GM19035 (cell line): ENCODE results near the gene TTYH3.
"Not testable (repeated sequence)": the region's sequence is repeated elsewhere in the genome, so short reads cannot be mapped to it uniquely, and the experiment has no call there.

Source experiments
- ATAC-seq: cut with Tn5 transposase; IDR thresholded peaks from one replicate; pipeline ENCODE4 v1.9.1; 2021; ENCODE audit not compliant: unreplicated experiment

The TTYH3 gene

GRCh38 chr7:2662273-2663120, 30.7 kb downstream of the TTYH3 start:
- ATAC-seq, result no peak

DNA sequence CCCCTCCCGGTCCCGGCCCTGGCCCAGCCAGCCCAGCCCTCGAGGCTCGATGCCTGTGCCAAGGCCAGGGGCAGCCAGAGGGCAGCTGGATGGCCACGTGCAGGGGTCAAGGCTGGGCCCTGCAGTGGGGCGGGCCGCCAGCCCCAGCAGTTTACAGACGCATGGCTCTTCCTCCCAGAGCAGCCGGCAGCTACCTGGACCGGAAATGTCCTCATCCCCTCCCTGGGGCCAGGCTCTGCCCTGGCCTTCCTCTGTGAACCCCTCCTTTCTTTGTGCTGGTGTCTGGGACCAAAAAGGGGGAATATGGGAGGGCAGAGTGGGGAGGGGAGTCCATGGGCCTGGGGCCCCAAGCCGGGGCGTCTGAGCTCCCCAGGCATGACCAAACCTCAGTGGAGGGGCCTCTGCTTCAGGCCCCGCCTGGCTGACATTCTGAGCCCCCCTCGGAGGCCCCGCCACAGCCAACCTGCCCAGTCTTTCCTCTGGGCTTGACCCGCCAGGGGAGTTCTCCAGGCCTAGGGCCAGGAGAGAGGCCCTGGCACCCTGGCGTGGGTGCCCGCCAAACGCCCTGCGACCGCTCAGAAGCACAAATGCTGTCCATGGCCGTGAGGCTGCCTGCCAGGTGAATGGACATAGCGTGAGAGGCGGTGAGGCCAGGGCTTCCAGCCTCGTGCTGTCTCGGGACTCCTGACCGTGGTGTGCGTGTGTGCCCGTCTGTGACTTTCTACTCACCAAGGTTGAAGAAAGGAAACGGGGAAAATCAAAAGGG, 31.5 kb downstream of the TTYH3 start:
- ATAC-seq, result no peak

DNA sequence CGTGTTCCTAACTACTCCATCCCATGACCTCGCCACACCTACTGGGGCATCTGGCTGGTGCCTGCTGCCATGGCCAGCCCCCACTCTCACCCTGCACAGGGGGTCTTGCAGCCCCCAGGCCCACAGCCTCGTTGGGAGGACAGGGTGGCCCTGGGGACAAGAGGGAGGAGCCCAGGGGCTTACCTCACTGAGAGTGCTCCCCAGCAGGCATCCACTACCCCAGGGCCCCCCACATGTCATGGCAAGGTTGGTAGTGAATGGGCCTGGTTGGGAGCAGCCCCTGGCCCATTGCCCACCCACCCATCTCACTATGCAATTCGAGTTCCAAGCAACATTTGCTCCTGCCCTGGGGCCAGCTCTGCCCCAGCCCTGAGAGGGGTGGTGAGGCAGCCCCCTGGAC, 32.2 kb downstream of the TTYH3 start:
- no peak for ATAC-seq

GRCh38 chr7:2665359-2665791, 33.6 kb downstream of the TTYH3 start:
- no peak for ATAC-seq

DNA sequence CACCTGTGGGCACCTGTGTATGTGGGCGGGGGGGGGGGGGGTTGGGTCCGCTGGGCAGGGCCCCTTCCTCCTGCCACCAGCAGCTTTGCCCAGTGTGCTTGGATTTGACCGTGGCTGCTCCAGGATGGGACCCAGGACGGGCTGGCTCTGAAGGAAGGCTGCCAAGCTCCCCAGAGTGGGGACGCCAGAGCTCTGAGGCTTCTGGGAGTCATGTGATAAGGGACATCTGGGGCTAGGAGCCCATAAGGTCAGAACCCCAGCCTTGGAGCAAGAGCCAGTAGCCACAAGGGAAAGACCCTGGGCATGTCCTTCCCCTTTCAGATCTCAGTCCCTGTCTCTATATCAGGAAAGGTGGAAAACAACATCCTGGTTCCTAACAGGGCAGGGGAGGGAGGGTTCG, 34.4 kb downstream of the TTYH3 start:
- no peak for ATAC-seq

- no peak for ATAC-seq
Observed at GRCh38 chr7:2666588-2667250, 34.9 kb downstream of the TTYH3 start.

DNA sequence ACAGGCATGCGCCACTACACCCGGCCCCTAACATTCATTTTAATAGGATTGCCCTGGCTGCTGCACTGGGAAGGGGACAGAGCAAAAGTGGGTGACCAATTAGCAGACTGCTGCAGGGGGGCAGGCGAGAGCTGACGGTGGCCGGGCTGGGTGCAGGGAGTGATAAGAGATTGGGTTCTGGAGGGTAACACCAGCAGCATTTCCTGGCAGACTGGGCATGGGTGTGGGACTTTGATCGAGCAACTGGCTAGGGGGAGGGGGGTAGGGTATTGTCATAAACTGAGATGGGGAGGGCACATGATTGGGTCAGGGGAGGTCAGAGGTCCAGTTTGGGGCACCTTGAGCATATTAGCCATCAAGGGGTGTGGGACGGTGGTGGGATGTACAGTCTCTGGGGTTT, 36.1 kb downstream of the TTYH3 start:
- ATAC-seq, result no peak

- ATAC-seq, result no peak
Observed at GRCh38 chr7:2668401-2668800, 36.6 kb downstream of the TTYH3 start.

DNA sequence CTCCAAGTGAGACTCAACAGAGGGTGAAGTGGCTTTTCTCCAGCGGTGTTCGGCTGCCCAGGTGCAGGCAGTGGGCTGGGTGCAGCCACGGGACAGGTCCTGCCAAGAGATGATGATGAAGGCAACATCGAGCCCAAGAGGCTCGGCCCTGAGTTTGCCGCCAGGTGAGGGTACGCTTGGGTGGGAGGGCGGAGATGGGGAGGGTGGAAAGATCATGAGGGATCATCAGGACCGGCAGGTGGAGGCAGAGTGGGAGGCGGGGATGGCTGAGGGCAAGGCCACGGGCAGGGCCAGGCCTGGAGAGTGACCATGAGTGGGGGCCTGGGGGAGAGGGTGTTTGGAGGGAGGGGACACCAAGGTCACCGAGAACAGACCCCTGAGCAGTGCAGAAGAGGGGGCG, 38.4 kb downstream of the TTYH3 start:
- no peak for ATAC-seq

- no peak for ATAC-seq
Observed at GRCh38 chr7:2670720-2671391, 39.1 kb downstream of the TTYH3 start.

- ATAC-seq, result not testable (repeated sequence)
Observed at GRCh38 chr7:2673214-2673613, 41.4 kb downstream of the TTYH3 start.

DNA sequence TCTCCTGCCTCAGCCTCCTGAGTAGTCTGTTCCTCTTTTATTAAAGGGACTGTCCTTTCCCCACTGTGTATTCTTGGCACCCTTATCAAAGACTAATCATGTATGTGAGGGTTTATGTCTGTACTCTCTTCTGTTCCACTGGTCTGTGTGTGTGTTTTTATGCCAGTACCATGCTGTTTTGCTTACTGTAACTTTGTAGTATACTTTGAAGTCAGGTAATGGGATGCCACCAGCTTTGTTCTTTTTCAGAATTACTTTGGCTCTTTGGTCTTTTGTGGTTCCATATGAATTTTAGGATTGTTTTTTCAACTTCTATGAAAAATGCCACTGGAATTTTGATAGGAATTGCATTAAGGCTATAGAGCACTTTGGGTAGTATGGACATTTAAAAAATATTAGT, 42.1 kb downstream of the TTYH3 start:
- ATAC-seq, result no peak

DNA sequence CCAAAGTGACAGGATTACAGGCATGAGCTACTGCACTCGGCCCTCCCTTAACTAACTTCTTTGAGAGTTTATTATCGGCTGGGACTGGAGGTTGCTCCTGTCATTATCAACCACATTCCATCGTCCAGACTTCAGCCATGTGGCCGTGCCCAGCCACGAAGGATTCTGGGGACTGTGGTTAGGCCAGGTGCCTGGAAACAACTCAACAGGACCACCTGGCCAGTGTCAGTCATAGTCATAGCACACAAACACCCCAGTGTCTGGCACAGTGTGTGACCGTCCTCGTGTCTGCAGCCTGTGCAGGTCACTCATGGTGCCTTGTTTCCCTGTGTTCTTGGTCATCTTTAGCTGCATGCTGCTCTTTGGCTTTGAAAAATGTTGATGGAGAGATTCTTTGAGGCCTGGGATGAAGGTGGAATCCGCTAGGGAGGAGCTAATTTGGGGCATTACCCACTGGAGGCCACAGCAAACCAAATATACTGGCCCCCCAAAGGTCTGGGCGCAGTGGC, 43.5 kb downstream of the TTYH3 start:
- no peak for ATAC-seq

GRCh38 chr7:2676576-2676975, 44.8 kb downstream of the TTYH3 start:
- ATAC-seq, result not testable (repeated sequence)

GRCh38 chr7:2678454-2678853, 46.7 kb downstream of the TTYH3 start:
- not testable (repeated sequence) for ATAC-seq

DNA sequence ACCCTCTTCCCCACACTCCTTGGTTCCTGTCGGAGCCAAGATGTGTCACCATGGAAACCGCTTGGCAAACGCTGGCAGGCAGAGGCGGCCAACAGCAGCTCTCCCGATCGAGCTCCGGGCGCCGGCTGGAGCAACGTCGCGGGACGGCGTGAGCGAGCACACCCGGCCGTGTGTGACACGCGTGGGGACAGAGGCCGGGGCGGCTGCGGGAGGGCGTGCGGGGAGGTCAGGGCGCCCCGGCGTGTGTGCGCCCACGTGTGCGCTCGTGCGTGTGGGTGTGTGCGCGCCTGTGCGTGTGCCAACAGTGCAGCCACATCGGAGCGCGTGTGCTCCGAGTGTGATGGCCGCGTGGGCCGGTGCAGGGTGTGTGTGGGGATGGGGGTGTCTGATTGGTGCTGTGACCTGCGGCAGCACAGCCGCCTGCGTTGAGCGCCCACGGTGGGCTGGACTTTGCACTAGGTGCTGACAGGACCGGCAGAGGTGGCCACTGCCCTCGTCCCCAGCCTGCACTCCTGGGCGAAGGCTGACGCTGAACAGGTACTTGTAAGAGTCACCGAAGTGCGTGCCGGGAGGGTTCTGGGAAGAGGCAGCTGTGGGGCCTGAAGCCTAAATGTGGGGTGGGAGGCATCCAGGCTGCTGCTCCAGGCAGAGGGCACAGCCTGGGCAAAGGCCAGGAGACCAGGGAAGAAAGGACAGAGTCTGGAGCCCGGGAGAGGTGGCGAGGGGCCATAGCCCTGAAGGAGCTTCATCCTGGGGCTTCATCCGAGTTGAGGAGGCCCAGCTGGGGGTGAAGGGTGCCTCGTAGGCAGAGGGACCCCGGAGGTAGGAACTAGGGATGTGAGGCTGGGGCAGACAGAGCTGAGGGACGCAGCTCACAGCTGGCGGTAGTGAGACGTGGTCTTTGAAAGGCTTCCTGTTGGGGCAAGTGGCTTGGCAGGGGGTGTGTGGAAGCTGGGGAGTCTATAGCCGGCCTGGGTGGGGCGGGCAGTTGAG, 47.6 kb downstream of the TTYH3 start:
- not testable (repeated sequence) for ATAC-seq

GRCh38 chr7:2680256-2680655, 48.5 kb downstream of the TTYH3 start:
- ATAC-seq, result no peak

DNA sequence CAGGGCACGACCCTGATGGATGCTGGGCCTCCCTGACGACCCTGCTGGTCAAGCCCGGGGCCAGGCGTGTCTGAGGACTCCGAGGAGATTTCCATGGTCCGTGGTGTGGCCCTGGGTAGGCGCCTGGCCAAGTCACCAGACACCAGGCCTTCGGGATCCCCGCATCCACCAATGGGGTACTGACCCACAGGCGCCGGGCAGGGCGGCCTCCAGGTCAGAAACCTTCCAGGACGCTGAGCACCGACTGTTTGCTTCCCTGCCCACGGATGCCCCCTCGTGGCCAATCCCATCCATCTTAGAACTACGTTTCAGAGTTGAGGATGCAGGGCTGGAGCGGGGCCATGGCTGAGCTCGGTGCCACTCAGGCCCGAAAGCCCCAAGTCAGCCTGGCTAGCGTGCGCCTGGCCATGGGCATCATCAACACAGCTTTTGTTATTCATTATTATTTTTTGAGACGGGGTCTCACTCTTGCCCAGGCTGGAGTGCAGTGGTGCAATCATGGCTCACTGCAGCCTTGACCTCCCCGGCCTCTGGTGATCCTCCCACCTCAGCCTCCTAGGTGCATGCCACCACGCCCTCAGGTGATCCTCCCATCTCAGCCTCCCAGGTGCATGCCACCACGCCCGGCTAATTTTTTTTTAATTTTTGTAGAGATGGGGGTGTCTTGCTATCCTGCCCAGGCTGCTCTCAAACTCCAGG, 49.2 kb downstream of the TTYH3 start:
- ATAC-seq, result no peak
